GM21360 (cell line): Measurements from ENCODE around the gene OR6C6.
"Not testable (repeated sequence)": the region's sequence is repeated elsewhere in the genome, so short reads cannot be mapped to it uniquely, and the experiment has no call there.

Source experiments
- ATAC-seq: cut with Tn5 transposase; IDR thresholded peaks from one replicate; pipeline ENCODE4 v1.9.1; 2021; ENCODE audit warnings: mild to moderate bottlenecking, moderate library complexity; ENCODE audit not compliant: unreplicated experiment

Gene OR6C6

GRCh38 chr12:55296469-55296868 is at the start of gene OR6C6:
Gene OR6C6, minus strand, starts transcription at chr12:55296569. Its CDS starts 1,337 bp downstream, at chr12:55295232.
- no peak for ATAC-seq

- ATAC-seq: no peak
Measured at GRCh38 chr12:55336002-55336401, 39.6 kb upstream of the OR6C6 start.

- ATAC-seq: no peak
Measured at GRCh38 chr12:55330446-55330845, 34.1 kb upstream of the OR6C6 start, which contains the start of gene OR6C3. Gene OR6C3, plus strand, starts transcription at chr12:55330746. Its CDS starts 955 bp downstream, at chr12:55331701.

GRCh38 chr12:55325801-55326200 is 29.4 kb upstream of the OR6C6 start:
- not testable (repeated sequence) for ATAC-seq

GRCh38 chr12:55320201-55320600 is 23.8 kb upstream of the OR6C6 start:
- no peak for ATAC-seq

- ATAC-seq: no peak
Measured at GRCh38 chr12:55314043-55314442, 17.7 kb upstream of the OR6C6 start, which contains the start of gene OR6C1. Gene OR6C1, plus strand, starts transcription at chr12:55314343. Its CDS starts 6,257 bp downstream, at chr12:55320600.

GRCh38 chr12:55289999-55290398 is 6.4 kb downstream of the OR6C6 start:
- ATAC-seq: no peak

- ATAC-seq: no peak
Measured at GRCh38 chr12:55280991-55281390, 15.4 kb downstream of the OR6C6 start.

- ATAC-seq: no peak
Measured at GRCh38 chr12:55258303-55258702, 38.1 kb downstream of the OR6C6 start.

- no peak for ATAC-seq
Measured at GRCh38 chr12:55256831-55257230, 39.5 kb downstream of the OR6C6 start.

GRCh38 chr12:55253281-55253680 is 43.1 kb downstream of the OR6C6 start:
- ATAC-seq: no peak

GRCh38 chr12:55250944-55251343 is 45.4 kb downstream of the OR6C6 start:
- no peak for ATAC-seq

- ATAC-seq: no peak
Measured at GRCh38 chr12:55246159-55246558, 50.2 kb downstream of the OR6C6 start.

- ATAC-seq: no peak
Measured at GRCh38 chr12:55244309-55244708, 52.1 kb downstream of the OR6C6 start, which contains the start of gene OR6C74. Gene OR6C74, plus strand, starts transcription at chr12:55244609. Its CDS starts 2,679 bp downstream, at chr12:55247288.
